A673 (cell line): Measurements from ENCODE around the gene FAM13A.

ENCODE experiments used
- EZH2 ChIP-seq: fragments of 200-600 bp; sonication (generic); IDR thresholded peaks from 2 replicates; pipeline ENCODE4 v1.6.1; 2017; ENCODE audit warnings: borderline replicate concordance, low read depth, mild to moderate bottlenecking, mixed read lengths, antibody characterized with exemption, low read length; ENCODE audit not compliant: poor library complexity, severe bottlenecking
- TF ChIP-seq, protein P1 (sequence below): fragments of 300-800, 200-600 bp; sonication (generic); conservative IDR thresholded peaks from 2 replicates; pipeline ENCODE4 v1.5.1; 2017; ENCODE audit warnings: low read depth, mild to moderate bottlenecking, antibody characterized with exemption, low read length, moderate library complexity, mixed read lengths

DNA sequence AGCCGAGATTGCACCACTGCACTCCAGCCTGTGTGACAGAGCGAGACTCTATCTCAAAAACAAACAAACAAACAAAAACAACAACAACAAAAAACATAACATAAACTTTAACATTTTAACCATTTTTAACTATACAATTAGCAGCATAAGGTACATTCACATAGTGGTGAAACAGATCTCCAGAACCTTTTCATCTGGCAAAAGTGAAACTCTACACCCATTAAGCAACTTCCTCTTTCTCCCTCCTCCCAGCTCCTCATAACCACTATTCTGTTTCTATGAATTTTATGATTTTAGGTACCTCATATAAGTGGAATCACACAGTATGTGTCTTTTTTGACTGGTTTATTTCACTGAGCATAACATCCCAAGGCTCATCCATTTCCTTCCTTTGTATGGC is 103.6 kb downstream of the FAM13A start:
- TF ChIP-seq, protein P1, sequence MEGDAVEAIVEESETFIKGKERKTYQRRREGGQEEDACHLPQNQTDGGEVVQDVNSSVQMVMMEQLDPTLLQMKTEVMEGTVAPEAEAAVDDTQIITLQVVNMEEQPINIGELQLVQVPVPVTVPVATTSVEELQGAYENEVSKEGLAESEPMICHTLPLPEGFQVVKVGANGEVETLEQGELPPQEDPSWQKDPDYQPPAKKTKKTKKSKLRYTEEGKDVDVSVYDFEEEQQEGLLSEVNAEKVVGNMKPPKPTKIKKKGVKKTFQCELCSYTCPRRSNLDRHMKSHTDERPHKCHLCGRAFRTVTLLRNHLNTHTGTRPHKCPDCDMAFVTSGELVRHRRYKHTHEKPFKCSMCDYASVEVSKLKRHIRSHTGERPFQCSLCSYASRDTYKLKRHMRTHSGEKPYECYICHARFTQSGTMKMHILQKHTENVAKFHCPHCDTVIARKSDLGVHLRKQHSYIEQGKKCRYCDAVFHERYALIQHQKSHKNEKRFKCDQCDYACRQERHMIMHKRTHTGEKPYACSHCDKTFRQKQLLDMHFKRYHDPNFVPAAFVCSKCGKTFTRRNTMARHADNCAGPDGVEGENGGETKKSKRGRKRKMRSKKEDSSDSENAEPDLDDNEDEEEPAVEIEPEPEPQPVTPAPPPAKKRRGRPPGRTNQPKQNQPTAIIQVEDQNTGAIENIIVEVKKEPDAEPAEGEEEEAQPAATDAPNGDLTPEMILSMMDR = no peak
- no peak for TF ChIP-seq EZH2
